GM12864 (cell line): ENCODE measurements around the gene CCR4.
A peak's percentile ranks its signal among the peaks of the same experiment; 100 is the strongest.
"Not testable (repeated sequence)": the region's sequence is repeated elsewhere in the genome, so short reads cannot be mapped to it uniquely, and the experiment has no call there.

Source experiments
- DNase-seq: peaks from one replicate; pipeline ENCODE4 v3.0.0-alpha.2; 2011; ENCODE audit warnings: low read depth
- H3K4me3 ChIP-seq: 2 replicates; pipeline ENCODE4 v1.5.1; 2011; ENCODE audit warnings: mild to moderate bottlenecking, low read depth, low read length, control low read depth
- CTCF ChIP-seq: IDR thresholded peaks from 2 replicates; pipeline ENCODE4 v1.5.1; 2011; ENCODE audit warnings: low read depth, mild to moderate bottlenecking, moderate library complexity, low read length, control low read depth, inconsistent platforms; ENCODE audit errors: missing control alignments

CCR4 gene

GRCh38 chr3:32945136-32945535 lies 6.3 kb upstream of the CCR4 start:
- no peak for DNase-seq
- no peak for TF ChIP-seq CTCF
- no peak overlapping the region for H3K4me3 ChIP-seq

GRCh38 chr3:32945598-32945997 lies 5.8 kb upstream of the CCR4 start:
- not testable (repeated sequence) for DNase-seq, H3K4me3 ChIP-seq

- TF ChIP-seq CTCF, result no peak
- no peak overlapping the region for H3K4me3 ChIP-seq
- no peak for DNase-seq
Observed at GRCh38 chr3:32946973-32947788, 4.3 kb upstream of the CCR4 start.

GRCh38 chr3:32947789-32948238 lies 3.6 kb upstream of the CCR4 start:
- DNase-seq, result peak; percentile 73
- H3K4me3 ChIP-seq, result no peak overlapping the region
- peak; percentile 81 for TF ChIP-seq CTCF

GRCh38 chr3:32948625-32949445 lies 2.6 kb upstream of the CCR4 start:
- no peak for DNase-seq
- TF ChIP-seq CTCF, result no peak
- no peak overlapping the region for H3K4me3 ChIP-seq

GRCh38 chr3:32950516-32950915 lies 928 bp upstream of the CCR4 start:
- no peak for TF ChIP-seq CTCF
- no peak for DNase-seq
- H3K4me3 ChIP-seq, result no peak overlapping the region

GRCh38 chr3:32952369-32953077 lies 1.1 kb downstream of the CCR4 start:
- no peak overlapping the region for H3K4me3 ChIP-seq
- TF ChIP-seq CTCF, result no peak
- DNase-seq, result no peak
